HUDEP-2 (cell line): ENCODE measurements around the gene CR1.
"Not testable (repeated sequence)": the region's sequence is repeated elsewhere in the genome, so short reads cannot be mapped to it uniquely, and the experiment has no call there.

ENCODE experiments used
- DNase-seq, 76 experiments: peaks; one replicate each; lab custom pipeline; 2025; ENCODE audit not compliant: unreplicated experiment in 76 of 76; lab: John Stamatoyannopoulos, UW

Gene CR1

DNA sequence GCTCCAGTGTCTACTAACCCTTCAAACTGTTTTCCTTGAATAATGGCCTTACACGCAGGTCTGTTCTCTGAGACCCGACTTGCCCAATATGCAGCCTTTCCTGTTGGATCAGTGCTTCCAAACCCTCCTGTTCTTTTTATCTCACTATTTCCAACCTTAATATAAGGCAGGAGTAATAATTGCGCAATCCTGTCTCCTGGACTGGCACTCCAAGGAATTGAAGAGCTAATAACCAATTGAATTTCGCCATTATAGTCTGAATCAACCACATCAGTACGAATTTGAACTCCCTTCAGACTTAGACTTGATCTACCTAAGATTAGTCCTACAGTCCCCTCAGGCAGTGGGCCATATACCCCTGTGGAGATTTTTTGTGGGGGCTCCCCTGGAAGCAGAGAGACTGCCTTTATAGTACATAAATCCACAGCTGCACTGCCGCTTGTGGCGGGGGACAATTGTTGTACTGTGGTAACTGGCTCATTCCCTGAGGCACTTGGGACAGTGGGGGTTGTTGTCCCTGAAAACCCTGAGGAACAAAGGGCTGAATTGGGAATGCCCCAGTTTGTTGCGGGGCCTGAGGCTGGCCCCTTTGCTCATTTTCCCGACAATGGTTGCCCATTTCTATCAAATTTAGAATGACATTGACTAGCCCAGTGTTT, 142.7 kb downstream of the CR1 start:
- DNase-seq = not testable (repeated sequence)

GRCh38 chr1:207639362-207639761, 143.4 kb downstream of the CR1 start:
- not testable (repeated sequence) for DNase-seq

- no peak for DNase-seq
These were observed 148.4 kb downstream of the CR1 start for GRCh38 chr1:207644166-207644851.

GRCh38 chr1:207644852-207645634, 149.1 kb downstream of the CR1 start, which contains the start of gene CR1L:
CR1L (plus strand) TSS chr1:207645133; CDS start chr1:207645234, 101 bp downstream.
- peak in 60 of 76 experiments; percentile 18 to 88 (median 66) for DNase-seq

DNA sequence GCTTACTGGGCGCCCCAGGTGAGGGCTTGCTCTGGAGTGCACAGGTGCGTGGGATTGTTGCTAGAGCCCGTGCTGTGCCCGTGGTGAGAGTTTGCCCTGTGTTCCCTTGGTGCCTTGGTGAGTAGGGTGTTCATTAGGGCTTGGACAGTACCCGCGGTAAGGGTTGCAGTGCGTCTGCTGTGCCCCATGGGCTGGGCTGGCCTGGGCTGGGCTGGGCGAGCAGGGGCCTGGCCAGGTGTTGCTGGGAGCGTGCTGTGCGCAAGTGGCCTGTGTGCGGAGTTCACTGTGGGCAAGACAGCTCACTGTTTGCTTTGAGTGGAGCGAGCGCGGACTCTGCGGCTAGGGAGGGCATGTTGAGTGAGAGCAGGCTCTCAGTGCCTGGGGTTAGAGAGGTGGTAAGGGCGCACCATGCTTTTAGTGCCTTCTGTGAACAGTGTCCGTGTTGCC, 149.7 kb downstream of the CR1 start:
- no peak for DNase-seq

GRCh38 chr1:207646171-207646570, 150.2 kb downstream of the CR1 start:
- DNase-seq = no peak

GRCh38 chr1:207646944-207647579, 151.1 kb downstream of the CR1 start:
- no peak for DNase-seq

- DNase-seq = no peak
These were observed 151.8 kb downstream of the CR1 start for GRCh38 chr1:207647671-207648333.

- peak in 1 of 76 experiments; percentile 6 for DNase-seq
These were observed 152.6 kb downstream of the CR1 start for GRCh38 chr1:207648334-207649209.

- no peak for DNase-seq
These were observed 153.3 kb downstream of the CR1 start for GRCh38 chr1:207649210-207649753.

GRCh38 chr1:207649865-207650580, 154.1 kb downstream of the CR1 start:
- DNase-seq = peak in 55 of 76 experiments; percentile 3 to 87 (median 45)

DNA sequence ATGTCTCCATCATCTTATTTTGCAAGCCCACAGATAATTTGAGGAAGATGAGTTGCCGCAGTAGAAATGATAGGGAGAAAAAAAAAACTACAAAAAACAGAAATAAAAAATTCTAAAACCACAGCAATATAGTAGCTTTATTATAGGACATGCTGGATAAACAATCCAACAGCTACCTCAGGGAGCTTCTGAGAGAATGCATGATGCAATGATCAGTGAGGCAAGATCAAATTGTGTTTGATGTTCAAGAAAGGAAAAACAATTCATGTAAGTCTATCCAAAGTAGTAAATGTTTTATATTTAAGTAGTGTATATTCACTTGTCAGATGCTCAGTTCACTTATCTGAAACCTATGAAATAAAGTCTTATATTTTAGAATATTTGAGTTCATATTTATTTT, 155.6 kb downstream of the CR1 start:
- DNase-seq = no peak

DNA sequence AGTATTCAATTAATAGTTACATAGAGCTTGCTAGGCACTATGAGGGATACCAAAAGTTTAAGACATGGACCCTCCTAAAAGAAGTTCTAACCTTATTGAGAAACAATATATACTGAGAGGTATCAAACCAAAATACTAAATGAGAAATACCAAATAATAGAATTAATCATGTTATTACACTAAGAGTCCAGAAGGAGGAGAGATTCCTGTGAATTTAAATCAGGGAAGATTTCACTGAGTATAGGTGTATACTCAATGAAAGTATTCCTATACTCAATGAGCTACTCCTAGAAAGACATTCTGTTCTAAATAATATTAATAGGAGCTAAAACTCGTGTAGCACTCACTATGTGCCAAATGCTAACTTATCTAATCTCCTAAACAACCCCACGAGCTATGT, 158.4 kb downstream of the CR1 start:
- DNase-seq = no peak

DNA sequence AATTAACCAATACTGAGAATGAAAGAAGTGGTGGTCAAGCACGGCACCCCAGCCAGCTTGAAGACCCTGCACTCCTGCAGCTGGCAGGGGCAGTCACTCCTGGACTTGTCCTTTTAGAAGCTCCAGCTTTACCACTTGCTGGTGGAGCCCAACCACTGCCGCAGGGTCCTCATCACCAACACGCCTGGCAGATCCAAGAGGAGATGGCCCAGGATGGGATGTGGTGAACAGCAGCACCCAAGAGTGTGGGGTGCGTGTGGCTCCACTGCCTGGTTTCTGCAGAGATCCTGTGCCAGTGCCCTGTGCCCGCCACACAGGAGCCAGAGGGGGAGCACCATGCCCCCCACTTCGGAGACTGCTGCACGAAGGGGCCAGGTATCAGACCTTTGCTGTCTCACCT, 162.5 kb downstream of the CR1 start:
- DNase-seq = no peak

DNA sequence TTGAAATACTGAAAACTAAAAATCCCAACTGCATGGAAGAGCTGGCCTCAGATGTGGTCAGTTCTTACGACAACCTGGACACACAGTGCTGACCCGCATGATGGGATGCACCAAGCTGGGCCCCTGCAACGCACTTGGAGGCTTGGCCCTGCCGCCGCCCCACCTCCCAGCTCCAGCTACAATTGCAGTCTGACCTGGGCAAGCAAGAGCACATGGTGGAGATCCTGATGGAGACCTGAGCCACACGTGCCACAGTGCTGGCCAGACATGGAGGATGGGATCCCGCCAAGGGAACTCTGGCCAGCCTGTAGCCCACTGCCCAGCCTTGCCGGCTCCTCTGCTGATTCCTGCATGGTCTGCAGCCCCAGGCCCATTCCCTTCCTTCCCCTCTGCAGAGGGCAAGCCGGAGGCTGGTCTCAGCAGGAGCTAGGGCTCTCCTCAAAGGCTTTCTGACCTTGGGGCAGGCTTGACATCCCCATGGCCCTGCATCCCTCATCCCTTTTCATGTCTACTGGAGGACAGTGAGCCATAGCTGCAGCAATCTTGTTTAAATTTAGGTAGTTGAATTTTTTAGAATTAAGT, 163.0 kb downstream of the CR1 start:
- no peak for DNase-seq

- DNase-seq = peak in 2 of 76 experiments; percentile 7 to 24
These were observed 163.7 kb downstream of the CR1 start for GRCh38 chr1:207659545-207660153.

DNA sequence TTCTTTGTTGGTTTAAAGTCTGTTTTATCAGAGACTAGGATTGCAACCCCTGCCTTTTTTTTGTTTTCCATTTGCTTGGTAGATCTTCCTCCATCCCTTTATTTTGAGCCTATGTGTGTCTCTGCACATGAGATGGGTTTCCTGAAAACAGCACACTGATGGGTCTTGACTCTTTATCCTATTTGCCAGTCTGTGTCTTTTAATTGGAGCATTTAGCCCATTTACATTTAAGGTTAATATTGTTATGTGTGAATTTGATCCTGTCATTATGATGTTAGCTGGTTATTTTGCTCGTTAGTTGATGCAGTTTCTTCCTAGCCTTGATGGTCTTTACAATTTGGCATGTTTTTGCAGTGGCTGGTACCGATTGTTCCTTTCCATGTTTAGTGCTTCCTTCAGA, 165.5 kb downstream of the CR1 start:
- not testable (repeated sequence) for DNase-seq

DNA sequence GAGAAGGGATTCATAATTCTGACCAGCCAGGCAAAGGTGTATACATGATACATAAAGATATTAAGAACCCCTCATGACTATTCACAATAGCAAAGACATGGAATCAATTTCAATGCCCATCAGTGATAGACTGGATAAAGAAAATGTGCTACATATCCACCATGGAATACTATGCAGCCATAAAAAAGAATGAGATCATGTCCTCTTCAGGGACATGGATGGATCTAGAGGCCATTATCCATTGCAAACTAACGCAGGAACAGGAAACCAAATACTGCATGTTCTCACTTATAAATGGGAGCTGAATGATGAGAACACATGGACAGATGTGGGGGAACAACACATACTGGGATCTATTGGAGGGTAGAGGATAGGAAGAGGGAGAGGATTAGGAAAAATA, 170.4 kb downstream of the CR1 start:
- DNase-seq = no peak
